IMR-90 (cell line): ENCODE results near the gene WDFY2.

ENCODE experiments used
- CEBPB ChIP-seq: IDR thresholded peaks from 2 replicates; pipeline ENCODE4 v1.6.1; 2012; ENCODE audit warnings: low read depth, low read length, improper control_type of control experiment
- CTCF ChIP-seq: conservative IDR thresholded peaks from 2 replicates; pipeline ENCODE4 v1.5.1; 2012; ENCODE audit warnings: mild to moderate bottlenecking, low read depth, low read length, improper control_type of control experiment

- TF ChIP-seq CTCF (no peak), CEBPB (no peak)
Measured at GRCh38 chr13:51551416-51551815, 32.8 kb upstream of the WDFY2 start.
